Epidermal melanocyte (primary cell): ENCODE measurements around the gene CTNNBL1.

Experiments
- DNase-seq: peaks from one replicate; pipeline ENCODE4 v3.0.0; 2011; ENCODE audit warnings: low spot score; ENCODE audit not compliant: insufficient read length

Gene CTNNBL1

DNA sequence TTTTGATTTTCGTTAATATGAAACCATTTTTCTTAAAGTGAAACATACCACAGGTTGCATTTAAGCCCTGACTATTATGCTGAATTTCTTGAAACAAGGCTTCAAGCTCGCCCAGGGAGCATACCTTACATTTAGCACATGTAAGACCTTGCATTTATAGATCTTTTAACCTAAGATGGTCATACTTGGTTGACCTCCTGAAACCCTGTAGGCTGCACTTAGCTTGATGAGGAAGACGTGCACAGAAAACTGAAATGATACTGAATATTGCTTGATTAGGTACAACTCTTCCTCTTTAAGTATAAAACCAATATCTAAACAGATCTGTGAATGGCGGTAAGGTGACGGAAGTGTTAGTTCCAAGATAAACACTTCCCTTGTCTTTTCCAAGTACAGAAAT lies 82.2 kb downstream of the CTNNBL1 start:
- no peak for DNase-seq

DNA sequence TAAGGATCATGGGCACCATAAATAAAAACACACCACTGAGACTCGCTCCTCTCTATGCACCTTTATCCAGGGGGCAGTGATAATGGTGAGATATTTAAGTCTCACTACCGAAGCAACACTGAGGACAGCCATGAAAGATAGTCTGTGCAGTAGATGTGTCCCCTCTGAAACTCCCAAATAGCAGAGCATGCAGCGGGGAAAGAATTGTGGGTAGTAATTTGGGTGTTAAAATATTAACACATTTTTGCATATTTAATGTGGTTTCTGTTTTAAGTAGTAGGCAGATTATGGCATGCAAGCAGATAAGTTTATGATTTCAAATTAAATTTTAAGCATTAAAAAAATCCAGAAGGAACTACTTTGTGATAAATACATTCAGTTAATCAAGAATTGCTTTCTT lies 82.7 kb downstream of the CTNNBL1 start:
- DNase-seq, result no peak

DNA sequence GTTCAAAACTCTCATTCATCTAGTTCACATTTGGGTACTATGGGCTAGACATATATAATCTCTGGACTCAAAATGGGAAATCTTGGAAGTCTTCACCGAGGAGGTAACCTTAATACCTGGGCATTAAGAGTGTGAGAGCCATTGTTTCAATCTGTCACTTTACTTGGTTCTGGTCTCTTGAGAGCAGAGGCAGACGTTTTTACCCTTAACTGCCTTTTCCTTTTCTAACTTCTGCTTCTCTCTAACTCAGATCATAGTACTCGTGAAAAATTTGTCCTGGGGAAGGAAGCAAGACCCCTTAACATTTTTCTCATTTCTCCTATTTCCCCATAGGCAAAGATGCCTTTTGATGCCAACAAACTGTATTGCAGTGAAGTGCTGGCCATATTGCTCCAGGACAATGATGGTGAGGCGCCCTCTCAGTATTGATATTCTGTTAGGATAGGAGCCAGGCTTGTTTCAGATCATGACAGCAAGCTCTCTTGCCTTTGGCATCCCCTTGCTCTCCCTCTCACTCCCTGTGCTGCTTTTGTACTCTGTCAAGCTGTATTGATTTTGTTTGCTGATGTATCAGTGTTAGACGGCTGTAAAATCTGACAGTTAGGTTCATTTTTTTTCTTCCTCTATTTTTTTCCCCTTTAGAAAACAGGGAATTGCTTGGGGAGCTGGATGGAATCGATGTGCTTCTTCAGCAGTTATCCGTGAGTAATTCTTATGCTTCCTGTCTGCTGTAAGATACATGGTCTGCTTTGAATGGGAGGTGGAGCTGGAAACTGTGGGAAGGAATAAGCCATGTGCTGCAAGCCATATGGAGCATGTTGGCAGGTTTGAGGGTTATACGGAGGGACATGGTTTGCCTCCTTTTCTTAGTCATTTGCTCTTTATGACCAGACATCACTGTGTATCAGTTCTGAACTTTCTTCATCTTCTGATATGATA lies 83.5 kb downstream of the CTNNBL1 start:
- no peak for DNase-seq

- DNase-seq, result no peak
Measured at GRCh38 chr20:37777988-37778659, 84.3 kb downstream of the CTNNBL1 start.

GRCh38 chr20:37781626-37782025 lies 87.8 kb downstream of the CTNNBL1 start:
- DNase-seq, result no peak

GRCh38 chr20:37786043-37786442 lies 92.2 kb downstream of the CTNNBL1 start:
- DNase-seq, result no peak

GRCh38 chr20:37789408-37789807 lies 95.6 kb downstream of the CTNNBL1 start:
- no peak for DNase-seq

- DNase-seq, result no peak
Measured at GRCh38 chr20:37790900-37791299, 97.1 kb downstream of the CTNNBL1 start.

DNA sequence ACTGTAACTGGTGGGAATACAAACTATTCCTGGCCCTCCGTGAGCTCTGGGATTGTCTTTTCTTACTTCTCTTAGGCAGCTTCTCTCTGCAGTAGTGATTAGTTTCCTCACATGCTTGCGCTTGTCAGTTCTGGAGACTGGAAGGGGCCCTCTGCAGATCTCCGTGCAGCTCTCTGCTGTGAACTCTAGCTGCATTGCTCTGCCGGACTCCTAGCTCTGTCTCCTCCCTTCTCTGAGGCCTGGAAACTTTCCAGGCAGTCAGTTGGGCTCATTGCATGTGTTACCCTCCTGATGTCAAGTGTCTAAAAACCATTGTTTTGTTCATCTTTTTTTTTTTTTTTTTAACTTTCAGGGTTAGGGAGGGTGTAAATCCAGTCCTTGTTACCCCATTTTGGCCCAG lies 102.3 kb downstream of the CTNNBL1 start:
- DNase-seq, result no peak

DNA sequence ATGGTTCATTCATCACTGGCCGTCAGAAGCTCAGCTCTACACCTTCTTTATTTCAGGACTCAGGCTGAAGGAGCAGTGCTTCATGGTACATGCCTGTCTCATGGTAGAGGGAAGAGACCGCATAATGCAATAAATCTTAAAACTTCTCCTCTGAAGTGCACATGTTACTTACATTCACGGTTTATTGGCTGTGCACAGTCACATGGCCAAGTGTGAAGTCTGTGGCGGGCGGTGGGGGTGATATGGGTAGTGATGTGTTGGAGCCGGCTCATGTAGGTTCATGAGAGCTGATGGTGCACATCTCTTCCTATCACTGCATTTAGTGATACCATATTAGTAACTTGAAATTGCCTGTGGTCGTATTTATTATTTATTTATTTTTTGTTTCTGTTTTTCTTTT lies 102.9 kb downstream of the CTNNBL1 start:
- no peak for DNase-seq

DNA sequence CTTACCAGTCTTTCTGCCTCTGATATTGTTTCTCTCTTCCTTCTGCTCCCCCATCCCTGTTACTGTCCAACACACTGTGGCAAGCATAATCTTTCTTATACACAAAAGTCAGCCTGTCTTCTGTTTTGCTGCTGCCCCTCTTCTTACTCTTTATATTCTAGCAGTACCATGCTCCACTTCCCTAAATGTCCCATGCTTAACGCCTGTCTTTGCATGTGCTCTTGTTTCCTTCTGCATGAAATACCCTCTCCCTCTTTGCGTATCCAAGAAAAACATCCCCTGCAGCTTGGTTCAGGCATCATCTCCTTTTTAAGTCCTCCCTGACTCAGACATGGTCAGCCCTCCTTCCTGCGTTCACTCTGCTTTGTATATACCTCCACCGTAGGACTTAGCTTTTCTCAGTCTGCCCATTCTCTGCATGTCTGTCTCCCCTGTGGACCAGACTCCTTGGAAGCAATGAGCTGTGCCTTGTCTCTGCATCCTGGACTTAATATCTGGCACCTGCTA lies 103.9 kb downstream of the CTNNBL1 start:
- no peak for DNase-seq

- DNase-seq, result no peak
Measured at GRCh38 chr20:37798312-37798711, 104.5 kb downstream of the CTNNBL1 start.

DNA sequence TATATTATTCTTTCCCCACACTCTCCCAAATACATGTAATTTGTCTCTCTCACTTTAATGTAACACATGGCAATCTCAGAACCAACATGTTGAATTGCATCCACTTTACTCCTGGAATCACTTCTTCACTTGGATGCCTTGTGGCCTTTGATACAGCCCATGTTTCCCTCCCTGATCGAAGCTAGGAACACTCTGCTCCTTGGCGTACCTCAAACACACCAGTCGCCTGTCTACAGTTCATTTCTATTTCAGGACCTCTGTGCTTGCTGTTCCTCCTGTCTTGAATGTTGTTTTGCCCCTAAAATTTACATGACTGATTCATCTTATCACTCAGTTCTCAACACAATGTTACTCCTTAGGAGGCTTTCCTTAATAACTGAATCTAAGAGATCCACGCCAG lies 106.8 kb downstream of the CTNNBL1 start:
- DNase-seq, result no peak

GRCh38 chr20:37801921-37802320 lies 108.1 kb downstream of the CTNNBL1 start:
- DNase-seq, result no peak

DNA sequence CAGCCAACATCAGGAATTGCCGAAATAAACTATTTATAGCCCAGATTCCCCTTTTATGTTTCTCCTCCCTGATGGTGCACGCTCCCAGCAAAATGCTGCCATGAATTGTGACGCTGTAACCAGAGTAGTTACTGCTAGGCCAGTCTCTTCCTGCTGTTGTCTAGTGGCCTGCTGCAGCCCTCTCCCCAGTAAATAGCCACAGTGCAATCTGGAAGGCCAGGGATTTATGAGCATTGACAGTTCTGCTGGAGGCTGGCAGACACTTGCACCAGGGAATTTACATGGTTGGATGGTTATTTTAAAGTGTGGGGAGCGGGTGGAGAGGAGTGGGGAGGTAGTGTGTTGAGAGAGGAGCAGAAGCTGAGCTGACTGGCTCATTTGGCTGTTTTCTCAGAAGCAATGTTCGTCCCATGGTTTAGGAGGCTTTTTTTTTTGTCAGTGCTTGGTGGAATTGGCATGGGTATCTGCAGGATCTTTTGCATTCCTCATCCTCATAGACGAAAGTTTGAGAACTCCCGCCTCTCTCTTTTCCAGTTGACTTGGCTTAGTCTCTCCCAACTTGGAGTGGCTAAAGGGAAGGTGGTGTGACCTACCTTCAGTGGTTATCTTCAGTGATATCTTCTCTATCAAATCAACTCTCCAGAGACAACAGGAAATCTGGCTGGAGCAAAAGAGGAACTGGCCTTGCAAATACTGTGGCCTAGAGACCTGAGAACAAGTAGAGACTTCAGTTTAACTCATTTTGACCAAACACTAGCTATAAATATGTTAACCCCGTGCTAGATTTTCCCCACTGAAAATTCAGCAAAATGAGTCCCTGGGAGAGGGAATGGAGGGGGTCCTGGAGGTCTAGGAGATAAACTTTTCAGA lies 109.8 kb downstream of the CTNNBL1 start:
- no peak for DNase-seq

DNA sequence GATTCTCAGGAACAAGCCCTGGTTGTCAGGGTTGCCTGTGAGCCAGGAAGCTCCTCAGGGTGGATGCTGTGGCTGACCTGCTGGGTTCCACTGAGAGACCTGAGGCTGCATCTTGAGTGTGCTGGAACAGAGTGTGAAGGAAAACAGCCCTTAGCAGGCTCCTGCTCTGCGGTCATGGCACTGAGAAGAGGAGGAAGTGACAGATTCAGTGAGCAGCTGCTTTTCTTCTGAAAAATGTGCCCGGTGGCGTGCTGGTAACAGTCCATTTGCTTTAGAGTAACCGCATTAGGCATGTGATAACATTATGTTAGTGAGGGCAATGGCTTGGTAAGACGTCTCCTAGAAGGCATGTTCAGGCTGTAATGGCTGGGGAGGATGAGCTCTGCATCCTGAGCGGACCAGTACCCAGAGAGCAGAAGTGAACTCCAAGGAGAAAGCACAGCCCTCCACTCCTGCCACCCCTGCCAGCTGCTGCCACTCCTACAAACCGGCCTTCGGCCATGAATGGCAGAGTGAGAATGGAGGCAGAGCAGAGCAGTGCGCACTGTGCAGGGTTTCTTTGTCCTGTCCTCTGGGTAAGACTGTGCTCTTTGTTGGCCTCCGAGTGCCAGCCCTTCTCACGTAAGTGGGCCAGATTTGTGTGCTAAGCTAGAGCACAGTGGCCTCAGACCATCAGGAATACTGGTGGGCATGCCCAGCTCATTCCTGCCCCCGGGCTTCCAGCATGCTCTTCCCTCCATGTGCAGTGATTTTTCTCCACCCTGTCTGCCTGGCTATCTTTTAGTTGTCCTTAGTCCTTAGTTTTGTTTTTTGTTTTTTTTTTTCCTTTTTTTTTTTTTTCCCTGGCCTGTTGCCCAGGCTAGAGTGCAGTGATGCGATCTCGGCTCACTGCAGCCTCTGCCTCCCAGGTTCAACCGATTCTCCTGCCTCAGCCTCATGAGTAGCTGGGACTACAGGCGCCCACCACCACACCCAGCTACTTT lies 111.0 kb downstream of the CTNNBL1 start:
- no peak for DNase-seq

- no peak for DNase-seq
Measured at GRCh38 chr20:37807471-37808232, 113.8 kb downstream of the CTNNBL1 start.

DNA sequence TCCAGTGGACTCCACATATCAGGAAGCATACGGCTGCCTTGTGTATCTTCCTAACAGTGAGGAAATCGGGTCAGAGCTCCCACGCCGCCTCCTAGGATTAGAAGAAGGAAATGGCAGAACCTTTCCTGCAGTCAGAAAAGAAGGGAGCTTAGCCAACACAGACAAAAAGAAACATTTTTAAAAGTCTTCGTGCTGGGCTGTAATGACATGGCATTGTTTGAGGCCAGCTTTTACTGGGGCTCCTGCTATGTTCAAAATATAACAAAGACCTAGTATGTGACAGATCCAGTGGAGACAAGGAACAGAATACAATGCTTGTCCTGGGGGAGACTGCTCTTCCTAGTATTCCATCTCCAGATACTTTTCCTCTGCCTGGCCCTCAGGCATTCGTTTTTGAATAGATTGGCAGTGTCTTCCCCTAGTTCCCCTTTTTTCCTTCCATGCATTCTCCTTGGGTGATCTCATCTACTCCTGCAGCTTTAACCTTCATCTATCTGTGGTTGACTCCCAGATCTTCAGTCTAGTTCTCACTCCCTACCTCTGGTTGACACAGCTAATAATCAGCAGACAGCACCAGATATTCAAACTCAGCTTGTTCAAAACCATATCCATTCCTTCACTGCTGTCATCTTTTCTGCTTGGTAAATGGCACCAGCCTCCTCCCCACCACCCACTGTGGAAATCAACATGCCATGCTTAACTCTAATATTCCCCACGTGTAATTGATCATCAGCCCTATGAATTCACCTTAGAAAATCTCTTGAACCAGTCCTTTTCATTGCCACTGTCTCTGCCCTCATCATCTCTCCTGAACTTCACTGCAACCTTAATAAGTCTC lies 114.6 kb downstream of the CTNNBL1 start:
- no peak for DNase-seq

DNA sequence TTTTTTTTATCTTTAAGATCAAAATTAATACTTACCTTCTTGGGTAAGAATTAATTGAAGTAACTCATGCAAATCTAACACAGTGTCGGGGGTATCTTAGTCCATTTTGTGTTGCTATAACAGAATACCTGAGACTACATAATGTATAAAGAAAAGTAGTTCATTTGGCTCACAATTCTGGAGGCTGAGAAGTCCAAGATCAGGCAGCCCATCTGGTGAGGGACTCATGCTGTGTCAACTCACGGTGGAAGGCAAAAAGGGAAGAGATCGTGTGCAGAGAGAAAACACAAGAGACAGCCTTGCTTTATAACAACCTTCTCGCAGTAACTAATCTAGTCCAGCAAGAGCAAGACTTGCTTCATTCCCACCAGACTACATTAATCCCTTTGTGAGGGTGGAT lies 116.2 kb downstream of the CTNNBL1 start:
- DNase-seq, result no peak
